PC-9 (cell line): ENCODE measurements around the gene HSD11B1L. TPM values are rescaled to one million over a fixed set of nuclear protein-coding genes. Genes with fewer than 3 reads are reported as not detected.

Source experiments
- BruUV-seq: library from RNA; stranded (reverse); fragments of 400-500 nt; replicated peaks from 2 replicates; lab custom pipeline; 2021; lab: Mats Ljungman, UMichigan
- CTCF ChIA-PET: fragments of 300-600 bp; sonication (Branson Sonifier 250); formaldehyde crosslinking; loops from one replicate; lab custom pipeline; 2022; ENCODE audit warnings: antibody characterized with exemption; lab: Charles Lee
- POLR2A ChIA-PET: fragments of 300-600 bp; sonication (Branson Sonifier 250); formaldehyde crosslinking; loops from one replicate; lab custom pipeline; 2022; ENCODE audit warnings: antibody characterized with exemption; ENCODE audit not compliant: unreplicated experiment; lab: Charles Lee
- DNase-seq, 2 experiments: peaks; one replicate each; pipeline versions ENCODE4 v3.0.0 to v3.0.0-alpha.2; 2015 to 2022; ENCODE audit warnings: mixed read lengths in 1 of 2
- H2AFZ ChIP-seq: fragments of 200-600 bp; sonication (generic); 2 replicates; pipeline ENCODE4 v1.8.1; 2017; ENCODE audit warnings: antibody characterized with exemption
- H3F3A ChIP-seq: fragments of 200-600 bp; sonication (generic); 2 replicates; pipeline ENCODE4 v1.8.1; 2017; ENCODE audit warnings: antibody characterized with exemption, mild to moderate bottlenecking, low read depth; ENCODE audit not compliant: insufficient read depth
- H3K27ac ChIP-seq: fragments of 200-600 bp; sonication (generic); 2 replicates; pipeline ENCODE4 v1.6.1; 2016; ENCODE audit warnings: mixed run types
- H3K27me3 ChIP-seq: fragments of 200-600 bp; sonication (generic); 2 replicates; pipeline ENCODE4 v1.6.1; 2016; ENCODE audit warnings: low read depth, mixed run types; ENCODE audit not compliant: insufficient read depth
- H3K36me3 ChIP-seq: fragments of 200-600 bp; sonication (generic); 2 replicates; pipeline ENCODE4 v1.6.1; 2016; ENCODE audit warnings: low read depth, mixed run types
- H3K4me1 ChIP-seq: fragments of 200-600 bp; sonication (generic); replicated peaks from 2 replicates; pipeline ENCODE4 v1.6.1; 2016; ENCODE audit warnings: mixed run types; ENCODE audit not compliant: insufficient read depth
- H3K4me2 ChIP-seq: fragments of 200-600 bp; sonication (generic); 2 replicates; pipeline ENCODE4 v1.6.1; 2017; ENCODE audit warnings: mixed run types
- H3K4me3 ChIP-seq: fragments of 200-600 bp; sonication (generic); 2 replicates; pipeline ENCODE4 v1.6.1; 2016; ENCODE audit warnings: mixed run types
- H3K79me2 ChIP-seq: fragments of 200-600 bp; sonication (generic); 2 replicates; pipeline ENCODE4 v1.6.1; 2017; ENCODE audit warnings: low read depth, mixed run types
- H3K9me2 ChIP-seq: fragments of 200-600 bp; sonication (generic); 2 replicates; pipeline ENCODE4 v1.8.1; 2017; ENCODE audit warnings: mild to moderate bottlenecking; ENCODE audit not compliant: insufficient read depth
- H3K9me3 ChIP-seq: fragments of 200-600 bp; sonication (generic); 2 replicates; pipeline ENCODE4 v1.8.1; 2016; ENCODE audit warnings: low read depth; ENCODE audit not compliant: insufficient read depth
- H4K20me1 ChIP-seq: fragments of 200-600 bp; sonication (generic); 2 replicates; pipeline ENCODE4 v1.8.1; 2017; ENCODE audit not compliant: insufficient read depth
- EZH2 ChIP-seq: fragments of 200-600 bp; sonication (generic); IDR thresholded peaks from 2 replicates; pipeline ENCODE4 v1.8.0; 2017; ENCODE audit warnings: antibody characterized with exemption, low read depth
- intact Hi-C: fragments of 100-400 bp; cut with micrococcal nuclease; formaldehyde crosslinking; loops from one replicate; pipeline ENCODE4 v1.10.0; 2022; ENCODE audit not compliant: unreplicated experiment
- total RNA-seq: library from RNA; stranded (reverse); gene quantifications from 2 replicates; pipeline ENCODE4 v1.2.3, GENCODE V29; 2021
- TF ChIP-seq, protein P1 (sequence below): fragments of 200-600 bp; sonication (generic); conservative IDR thresholded peaks from 2 replicates; pipeline ENCODE4 v1.6.1; 2017; ENCODE audit warnings: mixed run types, antibody characterized with exemption, mild to moderate bottlenecking, moderate library complexity

The HSD11B1L gene
- total RNA-seq, 1 experiment from 2014 or later: 7.5 TPM

DNA sequence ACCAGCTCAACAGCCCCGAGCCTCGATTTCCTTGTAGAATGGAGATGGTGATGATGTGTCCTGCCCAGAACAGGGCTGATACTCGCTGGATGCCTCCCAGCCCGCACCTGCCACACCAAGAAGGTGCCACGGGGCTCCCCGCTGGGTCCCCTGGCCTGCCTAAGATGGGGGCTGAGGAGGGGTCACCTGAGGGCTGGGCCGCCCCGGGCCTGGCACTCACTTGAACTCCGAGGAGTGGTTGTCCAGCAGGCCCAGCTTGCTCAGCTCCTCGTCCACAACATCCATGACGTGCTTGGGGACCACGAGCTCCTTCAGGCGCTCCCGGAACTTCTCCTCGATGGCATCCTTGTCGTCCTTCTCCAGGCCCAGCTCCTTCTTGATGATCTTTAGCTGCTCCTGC is 24.7 kb downstream of the HSD11B1L start:
- no peaks in the 10 kb centered on the region; the same call in 1 of the 2 replicates for H3K36me3 ChIP-seq
- no peaks in the 10 kb centered on the region for H3K4me1 ChIP-seq
- H3K4me3 ChIP-seq: no peak overlapping the region
- no peaks in the 10 kb centered on the region for H3K27me3 ChIP-seq
- ChIA-PET POLR2A (no interaction called here), CTCF (no interaction called here)
- no peak for DNase-seq
- H3K27ac ChIP-seq: no peak overlapping the region
- TF ChIP-seq, protein P1, sequence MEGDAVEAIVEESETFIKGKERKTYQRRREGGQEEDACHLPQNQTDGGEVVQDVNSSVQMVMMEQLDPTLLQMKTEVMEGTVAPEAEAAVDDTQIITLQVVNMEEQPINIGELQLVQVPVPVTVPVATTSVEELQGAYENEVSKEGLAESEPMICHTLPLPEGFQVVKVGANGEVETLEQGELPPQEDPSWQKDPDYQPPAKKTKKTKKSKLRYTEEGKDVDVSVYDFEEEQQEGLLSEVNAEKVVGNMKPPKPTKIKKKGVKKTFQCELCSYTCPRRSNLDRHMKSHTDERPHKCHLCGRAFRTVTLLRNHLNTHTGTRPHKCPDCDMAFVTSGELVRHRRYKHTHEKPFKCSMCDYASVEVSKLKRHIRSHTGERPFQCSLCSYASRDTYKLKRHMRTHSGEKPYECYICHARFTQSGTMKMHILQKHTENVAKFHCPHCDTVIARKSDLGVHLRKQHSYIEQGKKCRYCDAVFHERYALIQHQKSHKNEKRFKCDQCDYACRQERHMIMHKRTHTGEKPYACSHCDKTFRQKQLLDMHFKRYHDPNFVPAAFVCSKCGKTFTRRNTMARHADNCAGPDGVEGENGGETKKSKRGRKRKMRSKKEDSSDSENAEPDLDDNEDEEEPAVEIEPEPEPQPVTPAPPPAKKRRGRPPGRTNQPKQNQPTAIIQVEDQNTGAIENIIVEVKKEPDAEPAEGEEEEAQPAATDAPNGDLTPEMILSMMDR: no peak
- no peak for TF ChIP-seq EZH2
- no peaks in the 10 kb centered on the region for H3K9me3 ChIP-seq
- no TSS peak for BruUV-seq
- intact Hi-C loops: no loop called here
- H3F3A ChIP-seq: no peaks in the 10 kb centered on the region
- peaks cover 9% of the 10 kb centered on the region; the same call in 1 of the 2 replicates for H4K20me1 ChIP-seq
- H3K4me2 ChIP-seq: no peak overlapping the region
- H2AFZ ChIP-seq: no peak overlapping the region
- no peaks in the 10 kb centered on the region for H3K9me2 ChIP-seq
- H3K79me2 ChIP-seq: no peaks in the 10 kb centered on the region

- Histone ChIP-seq H3K9me3 (no peaks in the 10 kb centered on the region), H3K27me3 (no peaks in the 10 kb centered on the region), H3K4me2 (no peak overlapping the region), H3K9me2 (no peaks in the 10 kb centered on the region), H3K4me1 (no peaks in the 10 kb centered on the region), H3F3A (no peaks in the 10 kb centered on the region), H3K27ac (no peak overlapping the region), H3K79me2 (no peaks in the 10 kb centered on the region), H4K20me1 (peaks cover 9% of the 10 kb centered on the region; the same call in 1 of the 2 replicates), H3K36me3 (no peaks in the 10 kb centered on the region), H2AFZ (no peak overlapping the region), H3K4me3 (no peak overlapping the region)
- POLR2A ChIA-PET: interaction anchor here (0.6 kb wide), 1 partner anchor 9 kb away, joined by 9 read pairs; no protein-coding TSS in a partner anchor
- no TSS peak for BruUV-seq
- intact Hi-C loops: no loop called here
- CTCF ChIA-PET: no interaction called here
- TF ChIP-seq, protein P1: no peak
- DNase-seq: no peak
Observed at GRCh38 chr19:5706876-5707573, 26.2 kb downstream of the HSD11B1L start.

DNA sequence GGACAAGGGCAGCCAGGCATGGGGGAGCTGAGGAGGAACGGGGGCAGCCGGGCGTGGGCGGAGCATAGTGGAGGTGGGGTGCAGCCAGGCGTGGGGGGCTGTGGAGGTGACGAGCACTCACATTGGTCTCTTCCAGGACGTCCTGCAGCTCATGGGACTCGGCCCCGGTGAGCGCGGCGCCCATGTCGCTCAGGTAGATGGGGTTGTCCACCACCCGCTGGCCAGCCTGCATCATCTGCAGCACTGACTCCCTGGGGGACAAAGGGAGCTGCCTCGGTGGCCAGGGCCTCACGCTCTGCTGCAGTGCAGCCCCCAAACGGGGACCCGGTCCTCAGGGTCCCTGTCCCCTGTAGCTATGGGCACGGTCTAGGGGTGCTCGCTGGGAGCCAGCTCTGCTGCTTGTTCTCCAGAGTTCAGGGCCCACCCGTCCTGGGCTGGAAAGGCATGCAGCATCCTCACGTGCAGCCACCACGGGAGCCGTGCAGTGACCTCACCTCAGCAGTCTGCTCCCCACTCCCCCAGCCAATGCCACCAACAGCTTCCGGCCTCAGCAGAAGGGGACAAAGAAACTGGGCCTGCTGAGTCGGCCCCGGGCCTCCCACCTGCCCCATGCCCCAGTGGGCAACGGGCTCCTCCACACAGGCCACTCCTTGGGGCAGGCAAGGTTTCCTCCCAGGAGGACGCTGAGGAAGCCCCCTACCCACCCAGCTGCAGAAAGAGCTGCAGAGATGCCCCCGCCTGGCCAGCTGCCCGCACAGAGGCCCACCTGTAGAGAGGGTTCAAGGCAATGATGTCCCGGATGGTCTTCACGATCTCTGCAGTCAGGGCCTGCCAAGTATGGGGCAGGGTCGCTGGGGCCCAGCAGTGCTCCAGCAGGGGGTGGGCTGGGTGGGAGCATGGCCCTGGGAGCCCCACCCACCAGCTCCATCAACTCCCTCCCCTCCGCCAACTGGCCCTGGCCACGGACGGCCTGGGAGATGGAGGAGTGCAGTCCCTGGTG is 27.0 kb downstream of the HSD11B1L start:
- Histone ChIP-seq H3K27me3 (no peaks in the 10 kb centered on the region), H3K79me2 (no peaks in the 10 kb centered on the region), H3K4me2 (no peak overlapping the region), H3K27ac (no peak overlapping the region), H3K36me3 (no peaks in the 10 kb centered on the region), H3K9me2 (no peaks in the 10 kb centered on the region), H3K9me3 (no peaks in the 10 kb centered on the region), H4K20me1 (peaks cover 12% of the 10 kb centered on the region; the same call in 1 of the 2 replicates), H3F3A (no peaks in the 10 kb centered on the region), H3K4me1 (no peaks in the 10 kb centered on the region), H2AFZ (no peak overlapping the region), H3K4me3 (no peak overlapping the region)
- TF ChIP-seq, protein P1: no peak
- TF ChIP-seq EZH2: no peak
- intact Hi-C loops: no loop called here
- DNase-seq: no peak
- POLR2A ChIA-PET: interaction anchor here (0.6 kb wide), 1 partner anchor 8 kb away, joined by 9 read pairs; no protein-coding TSS in a partner anchor
- BruUV-seq: no TSS peak
- CTCF ChIA-PET: no interaction called here
